Liver (tissue), 9 donors: ENCODE data around the gene RTL1. TPM values are rescaled to one million over a fixed set of nuclear protein-coding genes. Genes with fewer than 3 reads are reported as not detected.

Source experiments
- DNase-seq: peaks from one replicate; pipeline ENCODE4 v3.0.0-alpha.2; 2017; ENCODE audit warnings: low spot score
- H3K27ac ChIP-seq, 2 donors: one replicate each; pipeline ENCODE4 v1.7.0; 2013; ENCODE audit warnings: inconsistent platforms in 2 of 2, low read length in 2 of 2, control low read depth in 1 of 2, low read depth in 1 of 2, mild to moderate bottlenecking in 1 of 2
- H3K27me3 ChIP-seq, 4 donors: one replicate each; pipeline versions ENCODE4 v1.6.1 to v1.7.0; 2013; ENCODE audit warnings: low read length in 3 of 4, inconsistent platforms in 1 of 4, mild to moderate bottlenecking in 1 of 4, moderate library complexity in 1 of 4; ENCODE audit not compliant: control insufficient read depth in 4 of 4, insufficient read depth in 4 of 4
- H3K36me3 ChIP-seq, 4 donors: one replicate each; pipeline versions ENCODE4 v1.6.1 to v1.7.0; 2013; ENCODE audit warnings: low read length in 3 of 4, mild to moderate bottlenecking in 3 of 4, low read depth in 1 of 4, moderate library complexity in 1 of 4; ENCODE audit not compliant: control insufficient read depth in 4 of 4, insufficient read depth in 3 of 4
- H3K4me1 ChIP-seq, 4 donors: one replicate each; pipeline versions ENCODE4 v1.6.1 to v1.7.0; 2013; ENCODE audit warnings: low read length in 3 of 4, mild to moderate bottlenecking in 3 of 4, moderate library complexity in 1 of 4; ENCODE audit not compliant: control insufficient read depth in 4 of 4, insufficient read depth in 4 of 4
- H3K4me3 ChIP-seq, 3 donors: one replicate each; pipeline versions ENCODE4 v1.6.1 to v1.7.0; 2013; ENCODE audit warnings: low read length in 3 of 3, control low read depth in 1 of 3, low read depth in 1 of 3, mild to moderate bottlenecking in 1 of 3
- H3K9ac ChIP-seq, 2 donors: one replicate each; pipeline ENCODE4 v1.7.0; 2013; ENCODE audit warnings: low read length in 2 of 2, mild to moderate bottlenecking in 2 of 2, moderate library complexity in 2 of 2, control low read depth in 1 of 2, low read depth in 1 of 2
- H3K9me3 ChIP-seq, 4 donors: one replicate each; pipeline versions ENCODE4 v1.6.1 to v1.7.0; 2013; ENCODE audit warnings: low read length in 3 of 4; ENCODE audit not compliant: control insufficient read depth in 4 of 4
- EGR1 ChIP-seq, 2 donors: IDR thresholded peaks; 2 replicates each; pipeline ENCODE4 v1.6.1; 2016 to 2018; ENCODE audit warnings: antibody characterized with exemption in 2 of 2, low read depth in 2 of 2
- FOXA1 ChIP-seq: IDR thresholded peaks from 2 replicates; pipeline ENCODE4 v1.6.1; 2016; ENCODE audit warnings: antibody characterized with exemption
- FOXA2 ChIP-seq: IDR thresholded peaks from 2 replicates; pipeline ENCODE4 v1.6.1; 2016; ENCODE audit warnings: antibody characterized with exemption
- HNF4A ChIP-seq, 2 donors: conservative IDR thresholded peaks; 2 replicates each; pipeline ENCODE4 v1.6.1; 2016; ENCODE audit warnings: antibody characterized with exemption in 2 of 2, mild to moderate bottlenecking in 2 of 2
- HNF4G ChIP-seq: IDR thresholded peaks from 2 replicates; pipeline ENCODE4 v1.6.1; 2016; ENCODE audit warnings: antibody characterized with exemption
- JUND ChIP-seq, 2 donors: IDR thresholded peaks; 2 replicates each; pipeline ENCODE4 v1.6.1; 2016; ENCODE audit warnings: antibody characterized with exemption in 2 of 2
- RXRA ChIP-seq, 2 donors: IDR thresholded peaks; 2 replicates each; pipeline ENCODE4 v1.6.1; 2017 to 2018; ENCODE audit warnings: antibody characterized with exemption in 2 of 2, mild to moderate bottlenecking in 1 of 2
- SP1 ChIP-seq: IDR thresholded peaks from 2 replicates; pipeline ENCODE4 v1.6.1; 2018; ENCODE audit warnings: antibody characterized with exemption, mild to moderate bottlenecking
- TAF1 ChIP-seq: conservative IDR thresholded peaks from 2 replicates; pipeline ENCODE4 v1.6.1; 2016; ENCODE audit warnings: antibody characterized with exemption, mild to moderate bottlenecking
- YY1 ChIP-seq: IDR thresholded peaks from 2 replicates; pipeline ENCODE4 v1.6.1; 2016; ENCODE audit warnings: antibody characterized with exemption, mild to moderate bottlenecking
- WGBS: extraction: QIAGEN DNeasy Blood & Tissue Kit; methylation state at CpG from one replicate; pipeline ENCODE4 v1.1.7; 2013; 5-methylcytosine and 5-hydroxymethylcytosine counted together
- polyA plus RNA-seq, 2 donors: library from polyadenylated mRNA; stranded (reverse) in 1 of 2; unstranded in 1 of 2; fragments of 200-250 nt in 1 of 2; fragments of >200 nt in 1 of 2; fragmentation: Nextera tagmentation in 1 of 2; extraction: Ambion mirVana in 1 of 2; gene quantifications; one replicate each; pipeline versions ENCODE4 v1.2.1 to v1.2.3, GENCODE V29; 2013 to 2015
- total RNA-seq, 2 donors: library from RNA; depleted of rRNA; stranded (reverse); fragments of >200 nt; gene quantifications; one replicate each; pipeline ENCODE4 v1.2.3, GENCODE V29; 2014
- TF ChIP-seq, protein P1 (sequence below): IDR thresholded peaks from 2 replicates; pipeline ENCODE4 v1.6.1; 2016; ENCODE audit warnings: antibody characterized with exemption
- TF ChIP-seq, protein P2 (sequence below): IDR thresholded peaks from 2 replicates; pipeline ENCODE4 v1.6.1; 2016; ENCODE audit warnings: antibody characterized with exemption, mild to moderate bottlenecking
- TF ChIP-seq, protein P3 (sequence below): IDR thresholded peaks from 2 replicates; pipeline ENCODE4 v1.6.1; 2016; ENCODE audit warnings: antibody characterized with exemption
- TF ChIP-seq, protein P4 (sequence below): fragments of 150-350 bp; IDR thresholded peaks from 2 replicates; pipeline ENCODE4 v1.5.1; 2017; ENCODE audit warnings: improper control_type of control experiment, low read depth, low read length; ENCODE audit not compliant: missing input control
- TF ChIP-seq, protein P5 (sequence below): IDR thresholded peaks from 2 replicates; pipeline ENCODE4 v1.6.1; 2016; ENCODE audit warnings: antibody characterized with exemption
- donor health status: healthy.
- donor health status: healthy.
- donor health status: healthy.
- donor health status: healthy.
- donor health status: healthy.

The RTL1 gene
- total and polyA plus RNA-seq, 4 donors: 0.04 to 0.05 TPM; not detected in 2

DNA sequence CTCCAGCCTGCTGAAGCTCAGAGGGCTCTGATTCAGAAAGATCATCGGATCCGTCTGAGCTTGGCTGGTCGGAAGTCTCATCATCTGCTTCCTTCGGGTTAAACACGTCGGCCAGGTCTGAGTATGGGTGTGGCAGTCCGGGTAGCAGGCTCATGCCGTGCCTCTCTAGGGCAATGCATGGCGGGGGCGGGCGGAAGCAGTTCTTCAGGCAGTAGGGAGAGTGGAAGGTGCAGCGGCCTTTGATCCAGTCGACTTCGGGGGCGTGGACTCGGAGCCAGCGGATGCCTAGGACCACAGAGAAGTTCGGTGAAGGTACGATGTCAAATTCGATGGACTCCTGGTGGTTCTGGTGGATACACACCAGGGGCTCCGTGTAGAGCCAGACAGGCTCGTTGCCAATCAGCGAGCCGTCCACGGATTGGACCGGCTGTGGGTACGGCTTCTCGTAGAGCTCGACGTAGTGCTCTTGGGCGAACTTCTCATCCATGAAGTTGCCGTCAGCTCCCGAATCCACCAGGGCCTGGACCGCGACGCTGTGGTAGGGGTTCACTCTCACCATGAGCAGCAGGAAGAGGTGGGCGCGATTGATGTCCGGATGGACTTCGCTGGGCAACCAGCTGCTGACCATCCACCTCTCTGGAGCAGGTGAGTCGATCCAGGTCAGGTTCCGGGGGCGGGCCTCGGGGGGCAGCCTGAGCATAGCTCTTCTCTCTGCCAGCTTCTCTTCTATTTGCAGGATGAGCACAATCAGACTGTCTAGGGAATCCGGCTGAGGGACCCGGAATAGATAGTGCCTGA lies 20.3 kb downstream of the RTL1 start:
- DNase-seq: no peak
- Histone ChIP-seq H3K9me3 (peaks cover 0 to 5% (median 3%) of the 10 kb centered on the region in 4 donors), H3K36me3 (no peaks in the 10 kb centered on the region), H3K4me1 (no peaks in the 10 kb centered on the region), H3K9ac (no peak overlapping the region), H3K27ac (no peak overlapping the region), H3K4me3 (no peak overlapping the region), H3K27me3 (no peaks in the 10 kb centered on the region)
- WGBS: 94% methylated on average over 46 of the region's 46 CpGs
- TF ChIP-seq, protein P1, sequence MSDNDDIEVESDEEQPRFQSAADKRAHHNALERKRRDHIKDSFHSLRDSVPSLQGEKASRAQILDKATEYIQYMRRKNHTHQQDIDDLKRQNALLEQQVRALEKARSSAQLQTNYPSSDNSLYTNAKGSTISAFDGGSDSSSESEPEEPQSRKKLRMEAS: no peak
- TF ChIP-seq HNF4A (conservative IDR thresholded peaks at IDR 0.05) (no peak), SP1 (no peak), EGR1 (IDR thresholded peaks at IDR 0.05; ENCODE audit: low read depth in 2 of 2) (no peak)

DNA sequence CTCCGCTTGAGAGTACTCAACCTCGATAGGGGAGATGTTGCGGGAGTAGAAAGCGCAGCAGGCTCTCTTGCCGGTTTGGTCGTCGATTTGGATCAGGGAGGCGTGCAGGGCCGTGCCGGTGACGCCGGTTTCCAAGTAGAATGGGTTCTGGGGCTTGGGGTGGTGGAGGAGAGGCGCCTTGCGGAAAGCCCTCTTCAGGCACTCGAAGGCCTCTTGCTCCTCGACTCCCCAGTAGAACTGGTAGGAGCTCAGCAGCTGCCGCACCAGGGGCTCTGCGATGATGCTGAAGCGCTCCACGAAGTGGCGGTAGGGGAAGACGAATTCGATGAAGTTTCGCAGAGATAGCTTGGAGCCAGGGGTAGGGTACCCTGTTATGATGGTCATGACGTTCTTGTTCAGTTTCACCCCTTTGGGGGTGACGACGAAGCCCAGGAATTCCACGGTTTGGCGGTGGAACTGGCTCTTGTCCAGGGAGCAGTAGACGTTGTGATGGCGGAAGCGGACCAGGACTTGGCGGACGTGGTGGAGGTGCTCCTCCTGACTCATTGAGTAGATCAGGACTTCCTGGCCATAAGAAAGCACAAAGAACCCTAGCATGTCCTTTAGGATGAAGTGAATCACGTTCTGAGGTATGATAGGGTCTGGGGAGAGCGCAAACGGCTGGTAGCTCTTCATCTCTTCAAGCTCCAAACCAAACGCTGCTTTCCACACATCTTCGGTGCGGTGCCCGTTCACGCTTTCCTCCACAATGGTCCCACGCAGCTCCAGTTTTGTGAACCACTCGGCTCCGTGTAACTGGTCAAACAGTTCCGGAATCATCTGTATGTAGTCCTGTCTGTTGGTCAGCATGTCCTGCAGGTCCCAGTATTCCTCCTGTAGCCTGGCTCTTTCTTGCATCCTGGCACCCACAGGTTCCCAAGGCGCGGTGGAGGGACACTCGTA lies 21.2 kb downstream of the RTL1 start:
- H3K9me3 ChIP-seq: peaks cover 0 to 5% (median 3%) of the 10 kb centered on the region in 4 donors
- H3K36me3 ChIP-seq: no peaks in the 10 kb centered on the region
- no peaks in the 10 kb centered on the region for H3K27me3 ChIP-seq
- H3K27ac ChIP-seq: no peak overlapping the region
- no peak overlapping the region for H3K9ac ChIP-seq
- no peaks in the 10 kb centered on the region for H3K4me1 ChIP-seq
- no peak for TF ChIP-seq YY1
- TF ChIP-seq TAF1: no peak
- no peak for TF ChIP-seq FOXA1
- TF ChIP-seq FOXA2: no peak
- no peak for TF ChIP-seq SP1
- TF ChIP-seq HNF4A (conservative IDR thresholded peaks at IDR 0.05): no peak
- no peak for TF ChIP-seq EGR1 (IDR thresholded peaks at IDR 0.05; ENCODE audit: low read depth in 2 of 2)
- TF ChIP-seq, protein P1: no peak
- TF ChIP-seq HNF4G: no peak
- no peak for TF ChIP-seq JUND (IDR thresholded peaks at IDR 0.05)
- TF ChIP-seq RXRA (IDR thresholded peaks at IDR 0.05): no peak
- TF ChIP-seq, protein P2, sequence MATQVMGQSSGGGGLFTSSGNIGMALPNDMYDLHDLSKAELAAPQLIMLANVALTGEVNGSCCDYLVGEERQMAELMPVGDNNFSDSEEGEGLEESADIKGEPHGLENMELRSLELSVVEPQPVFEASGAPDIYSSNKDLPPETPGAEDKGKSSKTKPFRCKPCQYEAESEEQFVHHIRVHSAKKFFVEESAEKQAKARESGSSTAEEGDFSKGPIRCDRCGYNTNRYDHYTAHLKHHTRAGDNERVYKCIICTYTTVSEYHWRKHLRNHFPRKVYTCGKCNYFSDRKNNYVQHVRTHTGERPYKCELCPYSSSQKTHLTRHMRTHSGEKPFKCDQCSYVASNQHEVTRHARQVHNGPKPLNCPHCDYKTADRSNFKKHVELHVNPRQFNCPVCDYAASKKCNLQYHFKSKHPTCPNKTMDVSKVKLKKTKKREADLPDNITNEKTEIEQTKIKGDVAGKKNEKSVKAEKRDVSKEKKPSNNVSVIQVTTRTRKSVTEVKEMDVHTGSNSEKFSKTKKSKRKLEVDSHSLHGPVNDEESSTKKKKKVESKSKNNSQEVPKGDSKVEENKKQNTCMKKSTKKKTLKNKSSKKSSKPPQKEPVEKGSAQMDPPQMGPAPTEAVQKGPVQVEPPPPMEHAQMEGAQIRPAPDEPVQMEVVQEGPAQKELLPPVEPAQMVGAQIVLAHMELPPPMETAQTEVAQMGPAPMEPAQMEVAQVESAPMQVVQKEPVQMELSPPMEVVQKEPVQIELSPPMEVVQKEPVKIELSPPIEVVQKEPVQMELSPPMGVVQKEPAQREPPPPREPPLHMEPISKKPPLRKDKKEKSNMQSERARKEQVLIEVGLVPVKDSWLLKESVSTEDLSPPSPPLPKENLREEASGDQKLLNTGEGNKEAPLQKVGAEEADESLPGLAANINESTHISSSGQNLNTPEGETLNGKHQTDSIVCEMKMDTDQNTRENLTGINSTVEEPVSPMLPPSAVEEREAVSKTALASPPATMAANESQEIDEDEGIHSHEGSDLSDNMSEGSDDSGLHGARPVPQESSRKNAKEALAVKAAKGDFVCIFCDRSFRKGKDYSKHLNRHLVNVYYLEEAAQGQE: no peak
- TF ChIP-seq, protein P3, sequence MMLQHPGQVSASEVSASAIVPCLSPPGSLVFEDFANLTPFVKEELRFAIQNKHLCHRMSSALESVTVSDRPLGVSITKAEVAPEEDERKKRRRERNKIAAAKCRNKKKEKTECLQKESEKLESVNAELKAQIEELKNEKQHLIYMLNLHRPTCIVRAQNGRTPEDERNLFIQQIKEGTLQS: no peak
- TF ChIP-seq, protein P4, sequence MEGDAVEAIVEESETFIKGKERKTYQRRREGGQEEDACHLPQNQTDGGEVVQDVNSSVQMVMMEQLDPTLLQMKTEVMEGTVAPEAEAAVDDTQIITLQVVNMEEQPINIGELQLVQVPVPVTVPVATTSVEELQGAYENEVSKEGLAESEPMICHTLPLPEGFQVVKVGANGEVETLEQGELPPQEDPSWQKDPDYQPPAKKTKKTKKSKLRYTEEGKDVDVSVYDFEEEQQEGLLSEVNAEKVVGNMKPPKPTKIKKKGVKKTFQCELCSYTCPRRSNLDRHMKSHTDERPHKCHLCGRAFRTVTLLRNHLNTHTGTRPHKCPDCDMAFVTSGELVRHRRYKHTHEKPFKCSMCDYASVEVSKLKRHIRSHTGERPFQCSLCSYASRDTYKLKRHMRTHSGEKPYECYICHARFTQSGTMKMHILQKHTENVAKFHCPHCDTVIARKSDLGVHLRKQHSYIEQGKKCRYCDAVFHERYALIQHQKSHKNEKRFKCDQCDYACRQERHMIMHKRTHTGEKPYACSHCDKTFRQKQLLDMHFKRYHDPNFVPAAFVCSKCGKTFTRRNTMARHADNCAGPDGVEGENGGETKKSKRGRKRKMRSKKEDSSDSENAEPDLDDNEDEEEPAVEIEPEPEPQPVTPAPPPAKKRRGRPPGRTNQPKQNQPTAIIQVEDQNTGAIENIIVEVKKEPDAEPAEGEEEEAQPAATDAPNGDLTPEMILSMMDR: no peak
- TF ChIP-seq, protein P5, sequence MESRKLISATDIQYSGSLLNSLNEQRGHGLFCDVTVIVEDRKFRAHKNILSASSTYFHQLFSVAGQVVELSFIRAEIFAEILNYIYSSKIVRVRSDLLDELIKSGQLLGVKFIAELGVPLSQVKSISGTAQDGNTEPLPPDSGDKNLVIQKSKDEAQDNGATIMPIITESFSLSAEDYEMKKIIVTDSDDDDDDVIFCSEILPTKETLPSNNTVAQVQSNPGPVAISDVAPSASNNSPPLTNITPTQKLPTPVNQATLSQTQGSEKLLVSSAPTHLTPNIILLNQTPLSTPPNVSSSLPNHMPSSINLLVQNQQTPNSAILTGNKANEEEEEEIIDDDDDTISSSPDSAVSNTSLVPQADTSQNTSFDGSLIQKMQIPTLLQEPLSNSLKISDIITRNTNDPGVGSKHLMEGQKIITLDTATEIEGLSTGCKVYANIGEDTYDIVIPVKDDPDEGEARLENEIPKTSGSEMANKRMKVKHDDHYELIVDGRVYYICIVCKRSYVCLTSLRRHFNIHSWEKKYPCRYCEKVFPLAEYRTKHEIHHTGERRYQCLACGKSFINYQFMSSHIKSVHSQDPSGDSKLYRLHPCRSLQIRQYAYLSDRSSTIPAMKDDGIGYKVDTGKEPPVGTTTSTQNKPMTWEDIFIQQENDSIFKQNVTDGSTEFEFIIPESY: no peak
- no peak overlapping the region for H3K4me3 ChIP-seq
- DNase-seq: no peak
- WGBS: 94% methylated on average over 49 of the region's 49 CpGs
